Pericardium fibroblast (primary cell): ENCODE data around the gene TMEM255B. TPM values are rescaled to one million over a fixed set of nuclear protein-coding genes. Genes with fewer than 3 reads are reported as not detected.

Experiments
- total RNA-seq: library from RNA; depleted of rRNA; stranded (reverse); fragments of >200 nt; gene quantifications from 2 replicates; pipeline ENCODE4 v1.2.3, GENCODE V29; 2015

Gene TMEM255B
- 1.6 TPM in 1 of 2 replicates, not detected in the other for total RNA-seq

GRCh38 chr13:113758651-113759524, at the start of gene TMEM255B:
TMEM255B (plus strand) TSS chr13:113759226; CDS start chr13:113759270, 44 bp downstream.

DNA sequence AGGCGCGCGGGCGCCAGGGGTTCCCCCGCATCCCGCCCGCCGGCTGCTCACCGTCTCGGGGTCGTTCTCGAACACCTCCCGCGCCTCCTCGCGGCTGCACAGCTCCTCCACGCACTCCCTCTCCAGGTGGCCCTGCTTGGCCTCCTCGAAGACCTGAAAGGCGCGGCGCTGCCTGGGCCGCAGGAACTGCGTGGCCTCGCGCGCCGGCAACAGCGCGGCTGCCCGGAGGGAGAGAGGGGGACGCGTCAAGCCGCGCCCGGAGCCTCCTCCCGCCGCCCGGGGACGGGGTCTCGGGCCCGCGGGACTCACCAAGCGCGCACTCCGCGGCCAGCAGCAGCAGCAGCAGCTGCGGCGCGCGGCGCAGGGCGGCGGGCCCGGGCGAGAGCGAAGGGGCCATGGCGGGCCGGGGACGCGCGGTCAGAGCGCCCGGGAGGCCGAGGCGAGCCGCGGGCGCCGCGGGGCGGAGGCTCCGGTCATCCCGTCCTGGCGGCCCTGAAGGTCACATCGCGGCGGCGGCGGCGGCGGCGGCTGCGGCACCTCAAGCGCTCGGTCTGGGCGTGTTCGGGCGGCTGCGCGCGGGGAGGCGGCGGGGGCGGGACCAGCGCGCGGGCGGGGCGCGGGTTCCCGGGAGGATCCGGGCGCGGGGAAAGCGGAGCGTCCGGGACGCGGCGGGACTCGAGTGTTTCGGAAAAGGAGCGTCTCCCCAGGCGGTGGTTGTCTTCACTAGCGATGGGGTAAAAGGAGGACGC, 104.7 kb downstream of the TMEM255B start, which contains the start of gene GAS6:
Gene GAS6 (minus strand): TSS at position 553 of the 749 bp plus-strand sequence. CDS start 156 bp downstream, at position 397.

Other genes starting within 250 kb of the TMEM255B start
- gene TFDP1, start 174.5 kb upstream of the TMEM255B start, total RNA-seq: 56.6 and 58.0 TPM in 2 replicates
- gene ATP4B, start 101.0 kb upstream of the TMEM255B start, total RNA-seq: 0.09 TPM in 1 of 2 replicates, not detected in the other
- not detected in 2 replicates for gene GRK1, start 92.0 kb upstream of the TMEM255B start, total RNA-seq
- gene GAS6, start 104.8 kb downstream of the TMEM255B start, total RNA-seq: 133 and 252 TPM in 2 replicates
- gene C13orf46, start 214.8 kb downstream of the TMEM255B start, total RNA-seq: under 0.01 TPM in 1 of 2 replicates, not detected in the other